ENCODE results near the gene PRRC2C. TPM values are rescaled to one million over a fixed set of nuclear protein-coding genes. Genes with fewer than 3 reads are reported as not detected.
"Not testable (repeated sequence)": the region's sequence is repeated elsewhere in the genome, so short reads cannot be mapped to it uniquely, and the experiment has no call there.

Gene PRRC2C
- total RNA-seq, 2 experiments from 2014 or later, result 357 to 387 TPM

GRCh38 chr1:171596705-171597104 lies 111.4 kb downstream of the PRRC2C start:
- Mint-ChIP-seq H3K4me3 (no peak overlapping the region), H3K27me3 (no peaks in the 10 kb centered on the region), H3K4me1 (ENCODE audit: low read depth) (no peaks in the 10 kb centered on the region), H3K36me3 (ENCODE audit: low read depth) (peaks cover 26% of the 10 kb centered on the region), H3K9me3 (peaks cover 4% of the 10 kb centered on the region), H3K27ac (no peak overlapping the region)
- TF ChIP-seq, protein P1, sequence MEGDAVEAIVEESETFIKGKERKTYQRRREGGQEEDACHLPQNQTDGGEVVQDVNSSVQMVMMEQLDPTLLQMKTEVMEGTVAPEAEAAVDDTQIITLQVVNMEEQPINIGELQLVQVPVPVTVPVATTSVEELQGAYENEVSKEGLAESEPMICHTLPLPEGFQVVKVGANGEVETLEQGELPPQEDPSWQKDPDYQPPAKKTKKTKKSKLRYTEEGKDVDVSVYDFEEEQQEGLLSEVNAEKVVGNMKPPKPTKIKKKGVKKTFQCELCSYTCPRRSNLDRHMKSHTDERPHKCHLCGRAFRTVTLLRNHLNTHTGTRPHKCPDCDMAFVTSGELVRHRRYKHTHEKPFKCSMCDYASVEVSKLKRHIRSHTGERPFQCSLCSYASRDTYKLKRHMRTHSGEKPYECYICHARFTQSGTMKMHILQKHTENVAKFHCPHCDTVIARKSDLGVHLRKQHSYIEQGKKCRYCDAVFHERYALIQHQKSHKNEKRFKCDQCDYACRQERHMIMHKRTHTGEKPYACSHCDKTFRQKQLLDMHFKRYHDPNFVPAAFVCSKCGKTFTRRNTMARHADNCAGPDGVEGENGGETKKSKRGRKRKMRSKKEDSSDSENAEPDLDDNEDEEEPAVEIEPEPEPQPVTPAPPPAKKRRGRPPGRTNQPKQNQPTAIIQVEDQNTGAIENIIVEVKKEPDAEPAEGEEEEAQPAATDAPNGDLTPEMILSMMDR (IDR thresholded peaks at IDR 0.05), result no peak
- POLR2A ChIA-PET, result interaction anchor here (0.6 to 0.7 kb wide), 3 partner anchors 35 to 146 kb away, joined by 3 read pairs; no protein-coding TSS in a partner anchor
- Histone ChIP-seq H3K4me3 (ENCODE audit: low read length) (no peak overlapping the region), H3K27ac (ENCODE audit: low read depth in 1 of 2, low read length in 2 of 2) (no peak overlapping the region), H3K27me3 (ENCODE audit: control insufficient read depth in 1 of 2, insufficient read depth in 2 of 2, low read length in 2 of 2) (no peaks in the 10 kb centered on the region), H3K9me3 (ENCODE audit: control insufficient read depth in 1 of 2, insufficient read depth in 1 of 2, low read length in 2 of 2) (no peaks in the 10 kb centered on the region), H3K36me3 (ENCODE audit: insufficient read depth, low read length) (peaks cover 19% of the 10 kb centered on the region), H3K4me1 (ENCODE audit: insufficient read depth, low read length) (no peaks in the 10 kb centered on the region)
- ATAC-seq (ENCODE audit: poor library complexity) (no peak), DNase-seq (no peak)
- intact Hi-C loops (cut with DNase I, micrococcal nuclease), result no loop called here
- CTCF ChIA-PET, result interaction anchor here (1.0 to 2.0 kb wide), 2 partner anchors 52 to 111 kb away, joined by 3 to 6 read pairs; partner anchors contain the start of gene PRRC2C

- no peak for DNase-seq
- no peaks in the 10 kb centered on the region for H3K4me1 ChIP-seq (ENCODE audit: insufficient read depth, low read length)
- intact Hi-C loops (cut with DNase I, micrococcal nuclease), result no loop called here
- ATAC-seq (ENCODE audit: poor library complexity), result no peak
- no peak overlapping the region for H3K27ac Mint-ChIP-seq
- TF ChIP-seq, protein P1 (IDR thresholded peaks at IDR 0.05), result no peak
- no peaks in the 10 kb centered on the region for H3K4me1 Mint-ChIP-seq (ENCODE audit: low read depth)
- H3K27me3 ChIP-seq (ENCODE audit: control insufficient read depth in 1 of 2, insufficient read depth in 2 of 2, low read length in 2 of 2), result no peaks in the 10 kb centered on the region
- H3K27me3 Mint-ChIP-seq, result no peaks in the 10 kb centered on the region
- peaks cover 4% of the 10 kb centered on the region for H3K9me3 Mint-ChIP-seq
- H3K36me3 ChIP-seq (ENCODE audit: insufficient read depth, low read length), result peaks cover 14% of the 10 kb centered on the region
- H3K9me3 ChIP-seq (ENCODE audit: control insufficient read depth in 1 of 2, insufficient read depth in 1 of 2, low read length in 2 of 2), result no peaks in the 10 kb centered on the region
- CTCF ChIA-PET, result interaction anchor here (1.0 to 2.0 kb wide), 2 partner anchors 52 to 112 kb away, joined by 3 to 6 read pairs; partner anchors contain the start of gene PRRC2C
- POLR2A ChIA-PET, result interaction anchor here (0.6 to 0.7 kb wide), 2 partner anchors 134 to 145 kb away, joined by 3 read pairs; no protein-coding TSS in a partner anchor
- no peak overlapping the region for H3K4me3 ChIP-seq (ENCODE audit: low read length)
- peaks cover 21% of the 10 kb centered on the region for H3K36me3 Mint-ChIP-seq (ENCODE audit: low read depth)
- no peak overlapping the region for H3K4me3 Mint-ChIP-seq
- no peak overlapping the region for H3K27ac ChIP-seq (ENCODE audit: low read depth in 1 of 2, low read length in 2 of 2)
Observed at GRCh38 chr1:171597203-171597602, 111.9 kb downstream of the PRRC2C start.

GRCh38 chr1:171600310-171600709 lies 115.0 kb downstream of the PRRC2C start:
- CTCF ChIA-PET; ATAC-seq (ENCODE audit: poor library complexity): not testable (repeated sequence)

GRCh38 chr1:171600862-171601261 lies 115.5 kb downstream of the PRRC2C start:
- Histone ChIP-seq H3K4me3 (ENCODE audit: low read length) (no peak overlapping the region), H3K27ac (ENCODE audit: low read depth in 1 of 2, low read length in 2 of 2) (no peak overlapping the region), H3K27me3 (ENCODE audit: control insufficient read depth in 1 of 2, insufficient read depth in 2 of 2, low read length in 2 of 2) (no peaks in the 10 kb centered on the region), H3K36me3 (ENCODE audit: insufficient read depth, low read length) (no peaks in the 10 kb centered on the region), H3K4me1 (ENCODE audit: insufficient read depth, low read length) (no peaks in the 10 kb centered on the region), H3K9me3 (ENCODE audit: control insufficient read depth in 1 of 2, insufficient read depth in 1 of 2, low read length in 2 of 2) (no peaks in the 10 kb centered on the region)
- no peak for ATAC-seq (ENCODE audit: poor library complexity)
- TF ChIP-seq, protein P1 (IDR thresholded peaks at IDR 0.05), result no peak
- ChIA-PET POLR2A (no interaction called here), CTCF (no interaction called here)
- Mint-ChIP-seq H3K27ac (no peak overlapping the region), H3K36me3 (ENCODE audit: low read depth) (no peaks in the 10 kb centered on the region), H3K9me3 (peaks cover 4% of the 10 kb centered on the region), H3K27me3 (no peaks in the 10 kb centered on the region), H3K4me3 (no peak overlapping the region), H3K4me1 (ENCODE audit: low read depth) (no peaks in the 10 kb centered on the region)
- DNase-seq, result no peak
- intact Hi-C loops (cut with DNase I, micrococcal nuclease), result no loop called here

More at GRCh38 chr1:171600310-171600709, 115.0 kb downstream of the PRRC2C start:
- H3K4me1 Mint-ChIP-seq (ENCODE audit: low read depth); H3K27me3 Mint-ChIP-seq; intact Hi-C loops (cut with DNase I, micrococcal nuclease); H3K36me3 Mint-ChIP-seq (ENCODE audit: low read depth); H3K36me3 ChIP-seq (ENCODE audit: insufficient read depth, low read length); H3K4me3 Mint-ChIP-seq; H3K4me1 ChIP-seq (ENCODE audit: insufficient read depth, low read length); H3K4me3 ChIP-seq (ENCODE audit: low read length); POLR2A ChIA-PET; H3K27ac Mint-ChIP-seq; H3K27ac ChIP-seq (ENCODE audit: low read depth in 1 of 2, low read length in 2 of 2); H3K9me3 ChIP-seq (ENCODE audit: control insufficient read depth in 1 of 2, insufficient read depth in 1 of 2, low read length in 2 of 2); DNase-seq; H3K9me3 Mint-ChIP-seq; H3K27me3 ChIP-seq (ENCODE audit: control insufficient read depth in 1 of 2, insufficient read depth in 2 of 2, low read length in 2 of 2): not testable (repeated sequence)

- intact Hi-C loops (cut with DNase I, micrococcal nuclease); ATAC-seq (ENCODE audit: poor library complexity); H3K4me1 Mint-ChIP-seq (ENCODE audit: low read depth); H3K4me3 ChIP-seq (ENCODE audit: low read length); H3K27ac ChIP-seq (ENCODE audit: low read depth in 1 of 2, low read length in 2 of 2); CTCF ChIA-PET; H3K27me3 ChIP-seq (ENCODE audit: control insufficient read depth in 1 of 2, insufficient read depth in 2 of 2, low read length in 2 of 2); H3K4me1 ChIP-seq (ENCODE audit: insufficient read depth, low read length); H3K27me3 Mint-ChIP-seq; H3K9me3 ChIP-seq (ENCODE audit: control insufficient read depth in 1 of 2, insufficient read depth in 1 of 2, low read length in 2 of 2); POLR2A ChIA-PET; H3K9me3 Mint-ChIP-seq; H3K36me3 Mint-ChIP-seq (ENCODE audit: low read depth); H3K27ac Mint-ChIP-seq; H3K4me3 Mint-ChIP-seq; DNase-seq; H3K36me3 ChIP-seq (ENCODE audit: insufficient read depth, low read length): not testable (repeated sequence)
Observed at GRCh38 chr1:171603042-171603441, 117.7 kb downstream of the PRRC2C start.

Measured in CD4-positive, alpha-beta T cell (primary cell).